HepG2 (cell line): Measurements from ENCODE around the gene ZBTB34. TPM values are rescaled to one million over a fixed set of nuclear protein-coding genes. Genes with fewer than 3 reads are reported as not detected.

ENCODE experiments used
- ATF7-NPFF ChIP-seq: sonication (generic); formaldehyde crosslinking; IDR thresholded peaks from 2 replicates; pipeline ENCODE4 v1.8.1; 2023; ENCODE audit warnings: mild to moderate bottlenecking, low read depth, missing genetic modification reagents, moderate library complexity
- FOXA3 ChIP-seq: IDR thresholded peaks from 2 replicates; pipeline ENCODE4 v1.6.1; 2016; ENCODE audit warnings: missing genetic modification reagents, missing compliant biosample characterization
- HHEX ChIP-seq: IDR thresholded peaks from 2 replicates; pipeline ENCODE4 v1.6.1; 2016; ENCODE audit warnings: control low read depth
- KLF12 ChIP-seq: sonication (generic); formaldehyde crosslinking; IDR thresholded peaks from 2 replicates; pipeline ENCODE4 v1.4.0; 2020; ENCODE audit warnings: missing genetic modification reagents, borderline replicate concordance
- LCORL ChIP-seq, 2 experiments: fragments of 450-650 bp in 1 of 2; sonication (generic) in 1 of 2; formaldehyde crosslinking in 1 of 2; IDR thresholded peaks; 2 replicates each; pipeline versions ENCODE4 v1.5.0 to v1.6.1; 2017 to 2020; ENCODE audit warnings: antibody characterized with exemption in 1 of 2, missing genetic modification reagents in 1 of 2
- MXI1 ChIP-seq: IDR thresholded peaks from 3 replicates; pipeline ENCODE4 v1.6.1; 2012; ENCODE audit warnings: low read depth, low read length, inconsistent platforms, borderline replicate concordance
- NFKB2 ChIP-seq: sonication (generic); formaldehyde crosslinking; IDR thresholded peaks from 2 replicates; pipeline ENCODE4 v1.4.0; 2020; ENCODE audit warnings: missing genetic modification reagents, borderline replicate concordance
- SETDB1 ChIP-seq: sonication (generic); formaldehyde crosslinking; IDR thresholded peaks from 2 replicates; pipeline ENCODE4 v1.5.1; 2020; ENCODE audit warnings: missing genetic modification reagents, mild to moderate bottlenecking, borderline replicate concordance
- TBX2 ChIP-seq: sonication (generic); formaldehyde crosslinking; IDR thresholded peaks from 2 replicates; pipeline ENCODE4 v1.5.0; 2020; ENCODE audit warnings: missing genetic modification reagents, mild to moderate bottlenecking, borderline replicate concordance
- WIZ ChIP-seq: sonication (generic); formaldehyde crosslinking; IDR thresholded peaks from 2 replicates; pipeline ENCODE4 v1.5.1; 2020; ENCODE audit warnings: mild to moderate bottlenecking, missing genetic modification reagents
- ZC3H13 ChIP-seq: sonication (generic); formaldehyde crosslinking; IDR thresholded peaks from 2 replicates; pipeline ENCODE4 v1.8.1; 2023; ENCODE audit warnings: mild to moderate bottlenecking, missing genetic modification reagents, moderate library complexity
- ZKSCAN5 ChIP-seq: sonication (generic); formaldehyde crosslinking; IDR thresholded peaks from 2 replicates; pipeline ENCODE4 v1.5.1; 2020; ENCODE audit warnings: mild to moderate bottlenecking, missing genetic modification reagents
- ZNF101 ChIP-seq: sonication (generic); formaldehyde crosslinking; IDR thresholded peaks from 2 replicates; pipeline ENCODE4 v1.4.0; 2020; ENCODE audit warnings: mild to moderate bottlenecking, low read depth, missing genetic modification reagents, borderline replicate concordance
- ZNF337 ChIP-seq: sonication (generic); formaldehyde crosslinking; IDR thresholded peaks from 2 replicates; pipeline ENCODE4 v1.5.1; 2020; ENCODE audit warnings: missing genetic modification reagents, low read depth, mild to moderate bottlenecking, borderline replicate concordance
- ZNF431 ChIP-seq: sonication (generic); formaldehyde crosslinking; IDR thresholded peaks from 2 replicates; pipeline ENCODE4 v1.9.0; 2022; ENCODE audit warnings: missing genetic modification reagents, low read depth, mild to moderate bottlenecking, borderline replicate concordance
- ZNF556 ChIP-seq: sonication (generic); formaldehyde crosslinking; IDR thresholded peaks from 2 replicates; pipeline ENCODE4 v1.4.0; 2020; ENCODE audit warnings: mild to moderate bottlenecking, missing genetic modification reagents, borderline replicate concordance
- ZNF670 ChIP-seq: sonication (generic); formaldehyde crosslinking; IDR thresholded peaks from 2 replicates; pipeline ENCODE4 v1.8.0; 2022; ENCODE audit warnings: mild to moderate bottlenecking, missing genetic modification reagents, borderline replicate concordance
- ZNF672 ChIP-seq: sonication (generic); formaldehyde crosslinking; IDR thresholded peaks from 2 replicates; pipeline ENCODE4 v1.8.1; 2022; ENCODE audit warnings: missing genetic modification reagents
- polyA plus RNA-seq, 8 experiments: library from polyadenylated mRNA; depleted of rRNA in 3 of 8; stranded (reverse) in 7 of 8; unstranded in 1 of 8; fragments of >200 nt; fragmentation: Illumina TruSeq in 4 of 8; extraction: Trizol in 4 of 8; gene quantifications; 2 replicates each; pipeline versions ENCODE4 v1.2.1 to v1.2.3, GENCODE V29; 2011 to 2016; ENCODE audit warnings: low read depth in 4 of 8, missing spikeins in 1 of 8, mixed read lengths in 1 of 8; ENCODE audit not compliant: insufficient read depth in 1 of 8
- total RNA-seq, 5 experiments: library from RNA; depleted of rRNA; stranded (reverse); fragments of >200 nt; fragmentation: Illumina TruSeq; extraction: Trizol; gene quantifications; 2 replicates each; pipeline ENCODE4 v1.2.3, GENCODE V29; 2016; ENCODE audit warnings: low read depth in 1 of 5
- TF ChIP-seq, protein P1 (sequence below): IDR thresholded peaks from 2 replicates; pipeline ENCODE4 v1.6.1; 2016; ENCODE audit warnings: control low read depth
- TF ChIP-seq, protein P2 (sequence below): IDR thresholded peaks from 2 replicates; pipeline ENCODE4 v1.6.1; 2012; ENCODE audit warnings: inconsistent platforms
- TF ChIP-seq, protein P3 (sequence below): IDR thresholded peaks from 2 replicates; pipeline ENCODE4 v1.6.1; 2018; ENCODE audit warnings: missing genetic modification reagents, mild to moderate bottlenecking, missing compliant biosample characterization
- TF ChIP-seq, protein P4 (sequence below): sonication (generic); formaldehyde crosslinking; IDR thresholded peaks from 2 replicates; pipeline ENCODE4 v1.4.0; 2020; ENCODE audit warnings: mild to moderate bottlenecking, missing genetic modification reagents
- TF ChIP-seq, protein P5 (sequence below): sonication (generic); formaldehyde crosslinking; IDR thresholded peaks from 2 replicates; pipeline ENCODE4 v1.9.0; 2021; ENCODE audit warnings: missing genetic modification reagents, mild to moderate bottlenecking, borderline replicate concordance
- TF ChIP-seq, protein P6 (sequence below): sonication (generic); formaldehyde crosslinking; IDR thresholded peaks from 2 replicates; pipeline ENCODE4 v1.5.0; 2020; ENCODE audit warnings: missing genetic modification reagents

ZBTB34 gene
- total and polyA plus RNA-seq, 2 of the 13 experiments (the other 11 are each of a cell fraction or from before 2014, with no cell fraction given) = 5.9 to 8.7 TPM

DNA sequence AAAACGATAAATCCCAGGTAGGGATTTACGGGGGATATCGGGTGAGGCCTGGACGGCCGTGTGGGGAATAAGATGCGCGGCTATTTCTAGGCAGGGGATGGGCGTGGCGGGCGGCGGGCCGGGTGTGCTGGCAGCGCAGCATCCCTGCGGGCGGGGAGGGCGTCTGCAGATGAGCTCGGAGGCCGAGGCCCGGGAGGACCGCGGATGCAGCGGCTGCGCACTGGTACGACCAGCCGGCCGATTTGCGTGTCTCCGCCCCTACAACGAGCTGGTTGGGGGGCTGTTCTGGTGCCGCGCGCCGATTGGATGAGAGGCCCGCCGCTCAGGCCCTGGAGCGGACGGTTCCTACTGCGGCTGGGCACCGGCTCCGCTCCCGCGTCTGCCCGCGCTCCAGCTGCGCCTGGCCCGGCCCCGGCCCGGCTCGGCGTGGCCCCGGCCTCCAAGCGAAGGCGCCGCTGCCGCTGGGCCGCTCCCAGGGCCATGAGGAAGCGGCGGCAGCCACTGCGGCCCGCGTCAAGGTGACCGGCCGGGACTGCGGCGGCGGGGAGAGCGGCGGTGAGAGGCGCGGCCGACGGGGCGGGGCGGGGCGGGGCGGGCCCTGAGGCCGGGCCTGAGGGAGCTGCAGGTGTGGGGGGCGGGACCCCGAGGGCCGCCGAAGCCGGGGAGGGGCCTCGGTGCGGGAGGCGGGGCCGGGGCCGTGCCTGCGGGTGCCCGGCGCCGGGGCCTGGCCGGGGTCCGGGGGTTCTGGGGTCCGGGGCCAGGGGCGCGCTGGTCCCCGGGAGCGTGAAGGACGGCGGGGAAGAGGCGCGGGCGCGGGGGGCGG lies 54.2 kb downstream of the ZBTB34 start, which contains the start of gene RALGPS1 (continued):
- TF ChIP-seq, protein P1, sequence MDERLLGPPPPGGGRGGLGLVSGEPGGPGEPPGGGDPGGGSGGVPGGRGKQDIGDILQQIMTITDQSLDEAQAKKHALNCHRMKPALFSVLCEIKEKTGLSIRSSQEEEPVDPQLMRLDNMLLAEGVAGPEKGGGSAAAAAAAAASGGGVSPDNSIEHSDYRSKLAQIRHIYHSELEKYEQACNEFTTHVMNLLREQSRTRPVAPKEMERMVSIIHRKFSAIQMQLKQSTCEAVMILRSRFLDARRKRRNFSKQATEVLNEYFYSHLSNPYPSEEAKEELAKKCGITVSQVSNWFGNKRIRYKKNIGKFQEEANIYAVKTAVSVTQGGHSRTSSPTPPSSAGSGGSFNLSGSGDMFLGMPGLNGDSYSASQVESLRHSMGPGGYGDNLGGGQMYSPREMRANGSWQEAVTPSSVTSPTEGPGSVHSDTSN (CRISPR knock-in tag) = peak; percentile 89
- TF ChIP-seq ZNF337 = no peak
- TF ChIP-seq, protein P2, sequence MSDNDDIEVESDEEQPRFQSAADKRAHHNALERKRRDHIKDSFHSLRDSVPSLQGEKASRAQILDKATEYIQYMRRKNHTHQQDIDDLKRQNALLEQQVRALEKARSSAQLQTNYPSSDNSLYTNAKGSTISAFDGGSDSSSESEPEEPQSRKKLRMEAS = peak; percentile 53
- no peak for TF ChIP-seq SETDB1 (CRISPR knock-in tag)
- TF ChIP-seq, protein P3, sequence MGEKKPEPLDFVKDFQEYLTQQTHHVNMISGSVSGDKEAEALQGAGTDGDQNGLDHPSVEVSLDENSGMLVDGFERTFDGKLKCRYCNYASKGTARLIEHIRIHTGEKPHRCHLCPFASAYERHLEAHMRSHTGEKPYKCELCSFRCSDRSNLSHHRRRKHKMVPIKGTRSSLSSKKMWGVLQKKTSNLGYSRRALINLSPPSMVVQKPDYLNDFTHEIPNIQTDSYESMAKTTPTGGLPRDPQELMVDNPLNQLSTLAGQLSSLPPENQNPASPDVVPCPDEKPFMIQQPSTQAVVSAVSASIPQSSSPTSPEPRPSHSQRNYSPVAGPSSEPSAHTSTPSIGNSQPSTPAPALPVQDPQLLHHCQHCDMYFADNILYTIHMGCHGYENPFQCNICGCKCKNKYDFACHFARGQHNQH (CRISPR knock-in tag) = no peak
- peak; percentile 76; the same call in 1 of the 2 replicates for TF ChIP-seq KLF12 (CRISPR knock-in tag)
- no peak for TF ChIP-seq HHEX (CRISPR knock-in tag)
- TF ChIP-seq, protein P4, sequence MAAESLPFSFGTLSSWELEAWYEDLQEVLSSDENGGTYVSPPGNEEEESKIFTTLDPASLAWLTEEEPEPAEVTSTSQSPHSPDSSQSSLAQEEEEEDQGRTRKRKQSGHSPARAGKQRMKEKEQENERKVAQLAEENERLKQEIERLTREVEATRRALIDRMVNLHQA = no peak
- peak; percentile 13; the same call in 1 of the 3 replicates for TF ChIP-seq MXI1
- TF ChIP-seq FOXA3 (CRISPR knock-in tag) = no peak
- TF ChIP-seq ZNF431 (CRISPR knock-in tag) = no peak
- no peak for TF ChIP-seq TBX2
- no peak for TF ChIP-seq ZNF672 (CRISPR knock-in tag)
- TF ChIP-seq ZKSCAN5 (CRISPR knock-in tag) = no peak
- no peak for TF ChIP-seq ZC3H13
- TF ChIP-seq ZNF670 (CRISPR knock-in tag) = no peak
- TF ChIP-seq NFKB2 (CRISPR knock-in tag) = no peak
- no peak for TF ChIP-seq LCORL (IDR thresholded peaks at IDR 0.05)
- no peak for TF ChIP-seq LCORL (CRISPR knock-in tag; IDR thresholded peaks at IDR 0.05)
- TF ChIP-seq ZNF556 (CRISPR knock-in tag) = no peak
- TF ChIP-seq WIZ (CRISPR knock-in tag) = no peak
- TF ChIP-seq ATF7-NPFF (CRISPR knock-in tag) = no peak
- TF ChIP-seq, protein P5, sequence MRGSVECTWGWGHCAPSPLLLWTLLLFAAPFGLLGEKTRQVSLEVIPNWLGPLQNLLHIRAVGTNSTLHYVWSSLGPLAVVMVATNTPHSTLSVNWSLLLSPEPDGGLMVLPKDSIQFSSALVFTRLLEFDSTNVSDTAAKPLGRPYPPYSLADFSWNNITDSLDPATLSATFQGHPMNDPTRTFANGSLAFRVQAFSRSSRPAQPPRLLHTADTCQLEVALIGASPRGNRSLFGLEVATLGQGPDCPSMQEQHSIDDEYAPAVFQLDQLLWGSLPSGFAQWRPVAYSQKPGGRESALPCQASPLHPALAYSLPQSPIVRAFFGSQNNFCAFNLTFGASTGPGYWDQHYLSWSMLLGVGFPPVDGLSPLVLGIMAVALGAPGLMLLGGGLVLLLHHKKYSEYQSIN (CRISPR knock-in tag) = no peak
- no peak for TF ChIP-seq ZNF101
- TF ChIP-seq, protein P6, sequence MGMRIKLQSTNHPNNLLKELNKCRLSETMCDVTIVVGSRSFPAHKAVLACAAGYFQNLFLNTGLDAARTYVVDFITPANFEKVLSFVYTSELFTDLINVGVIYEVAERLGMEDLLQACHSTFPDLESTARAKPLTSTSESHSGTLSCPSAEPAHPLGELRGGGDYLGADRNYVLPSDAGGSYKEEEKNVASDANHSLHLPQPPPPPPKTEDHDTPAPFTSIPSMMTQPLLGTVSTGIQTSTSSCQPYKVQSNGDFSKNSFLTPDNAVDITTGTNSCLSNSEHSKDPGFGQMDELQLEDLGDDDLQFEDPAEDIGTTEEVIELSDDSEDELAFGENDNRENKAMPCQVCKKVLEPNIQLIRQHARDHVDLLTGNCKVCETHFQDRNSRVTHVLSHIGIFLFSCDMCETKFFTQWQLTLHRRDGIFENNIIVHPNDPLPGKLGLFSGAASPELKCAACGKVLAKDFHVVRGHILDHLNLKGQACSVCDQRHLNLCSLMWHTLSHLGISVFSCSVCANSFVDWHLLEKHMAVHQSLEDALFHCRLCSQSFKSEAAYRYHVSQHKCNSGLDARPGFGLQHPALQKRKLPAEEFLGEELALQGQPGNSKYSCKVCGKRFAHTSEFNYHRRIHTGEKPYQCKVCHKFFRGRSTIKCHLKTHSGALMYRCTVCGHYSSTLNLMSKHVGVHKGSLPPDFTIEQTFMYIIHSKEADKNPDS (CRISPR knock-in tag) = no peak
